HG03039 (cell line): Measurements from ENCODE around the gene GABBR2.

Experiments used
- ATAC-seq: cut with Tn5 transposase; IDR thresholded peaks from one replicate; pipeline ENCODE4 v1.9.1; 2021; ENCODE audit warnings: mild to moderate bottlenecking, moderate library complexity; ENCODE audit not compliant: unreplicated experiment

The GABBR2 gene

DNA sequence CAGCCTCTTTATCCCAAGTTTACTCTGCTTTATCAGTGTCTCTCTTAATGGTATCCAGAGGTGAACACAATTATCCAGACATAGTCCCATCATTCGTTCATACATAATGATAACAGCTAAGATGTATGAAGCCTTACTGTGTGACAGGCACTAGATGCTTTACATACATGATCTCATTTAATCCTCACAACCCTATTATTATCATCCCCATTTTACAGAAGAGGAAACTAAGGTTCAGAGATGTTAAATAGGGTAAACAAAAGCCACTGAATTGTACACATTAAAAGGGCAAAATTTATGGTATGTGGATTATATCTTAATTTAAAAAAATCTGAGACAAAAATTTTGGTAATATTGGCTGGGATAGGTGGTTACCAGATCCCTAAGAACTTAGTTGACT lies 329.2 kb downstream of the GABBR2 start:
- ATAC-seq, result no peak

DNA sequence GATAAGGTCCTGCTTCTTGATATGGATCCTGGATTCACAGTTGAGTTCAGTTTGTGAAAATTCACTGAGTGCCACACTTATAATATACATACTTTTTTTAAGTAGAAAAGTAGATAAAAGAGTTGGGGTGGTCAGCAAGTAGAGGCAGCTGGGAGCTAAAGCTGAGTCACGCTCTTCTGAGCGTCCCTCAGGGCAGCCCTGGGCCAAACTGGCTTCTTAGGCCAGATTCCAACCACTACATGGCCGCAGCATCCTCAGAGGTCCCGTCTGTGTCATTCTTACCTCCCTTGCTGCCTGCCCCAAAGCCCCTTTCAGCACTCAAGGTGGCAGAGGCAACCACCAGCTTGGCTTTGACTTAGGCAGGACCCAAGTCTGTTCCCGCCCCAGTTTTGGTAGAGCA lies 329.9 kb downstream of the GABBR2 start:
- ATAC-seq, result no peak

DNA sequence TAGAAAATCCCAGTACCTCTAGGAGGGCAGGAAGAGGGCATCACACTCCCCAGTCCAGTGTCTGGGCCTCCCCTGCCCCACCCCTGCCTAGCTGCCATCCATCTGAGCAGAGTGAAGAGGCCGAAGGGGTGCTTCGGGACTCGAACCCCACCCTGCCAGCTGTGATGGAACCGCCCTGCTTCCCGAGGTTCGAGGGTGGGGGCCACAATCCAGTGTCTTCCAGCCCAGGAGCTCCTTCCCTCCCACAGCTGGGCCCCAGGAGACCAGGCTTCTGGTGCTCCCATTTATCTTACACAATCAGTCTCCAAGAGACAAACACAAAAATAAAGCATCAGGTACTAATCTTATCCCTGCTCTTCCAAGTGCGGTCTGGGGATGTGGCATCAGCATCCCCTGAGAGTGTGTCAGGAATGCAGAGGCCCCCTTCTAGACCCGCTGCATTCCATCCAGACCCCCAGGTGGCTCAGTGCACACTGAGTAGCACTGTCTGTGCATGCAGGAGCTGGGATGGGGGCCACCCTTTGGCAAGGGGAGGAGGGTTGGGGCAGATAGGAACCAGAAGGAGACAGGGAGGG lies 330.4 kb downstream of the GABBR2 start:
- ATAC-seq, result no peak

DNA sequence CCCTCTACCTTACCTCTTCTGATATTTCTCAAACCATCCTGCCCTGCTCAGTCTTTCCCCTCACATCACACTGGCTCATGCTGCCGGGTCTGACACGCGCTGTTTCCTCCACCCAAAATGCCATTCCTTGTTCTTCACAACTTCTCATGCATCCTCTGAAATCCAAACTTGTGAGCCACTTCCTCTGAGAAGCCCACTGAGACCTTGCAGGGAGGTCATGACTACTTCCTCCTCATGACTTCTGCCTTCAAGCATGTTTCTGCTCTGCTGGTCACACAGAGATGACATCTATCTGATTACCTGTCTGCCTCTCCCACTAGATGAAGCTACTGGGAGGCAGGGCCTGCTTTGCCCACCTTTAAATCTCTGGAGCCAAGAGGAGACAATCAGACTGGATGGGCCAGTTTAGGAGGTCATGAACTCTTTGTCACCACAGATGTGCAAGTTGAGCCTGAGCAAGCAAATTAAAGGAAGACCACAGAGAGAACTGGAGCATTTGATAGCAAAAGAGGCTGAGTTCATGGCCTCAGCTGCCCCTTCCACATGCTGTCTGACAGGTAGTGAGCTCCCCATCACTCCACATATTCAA lies 333.5 kb downstream of the GABBR2 start:
- ATAC-seq, result no peak

DNA sequence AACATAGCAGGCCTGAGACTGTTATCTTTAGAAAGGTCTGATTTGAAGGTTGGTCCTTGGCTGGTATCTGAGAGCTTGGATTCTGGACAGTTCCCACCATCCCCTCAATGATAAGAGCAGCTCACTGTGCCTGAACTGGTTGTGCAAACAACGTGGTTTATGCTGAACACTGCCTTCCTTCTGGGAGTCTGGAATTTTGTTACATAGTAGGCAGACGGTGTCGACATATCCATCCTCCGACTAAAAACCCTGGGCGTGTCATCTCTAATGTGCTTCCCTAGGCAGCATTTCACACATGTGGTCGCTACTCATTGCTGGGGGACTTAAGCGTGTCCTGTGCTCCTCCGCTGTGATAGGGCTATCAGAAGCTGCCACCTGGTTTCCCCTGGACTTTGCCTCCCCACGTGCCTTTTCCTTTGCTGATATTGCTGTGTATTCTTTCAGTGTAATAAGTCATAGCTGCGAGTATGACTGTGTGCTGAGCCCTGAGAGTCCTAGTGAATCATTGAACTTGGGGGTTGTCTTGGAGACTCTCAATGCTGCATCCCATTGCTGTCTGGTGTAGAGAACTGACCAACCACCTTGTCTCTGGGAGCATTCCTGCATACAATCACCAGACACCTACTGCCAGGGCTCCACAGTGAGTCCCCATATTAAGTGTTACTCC lies 334.2 kb downstream of the GABBR2 start:
- no peak for ATAC-seq

DNA sequence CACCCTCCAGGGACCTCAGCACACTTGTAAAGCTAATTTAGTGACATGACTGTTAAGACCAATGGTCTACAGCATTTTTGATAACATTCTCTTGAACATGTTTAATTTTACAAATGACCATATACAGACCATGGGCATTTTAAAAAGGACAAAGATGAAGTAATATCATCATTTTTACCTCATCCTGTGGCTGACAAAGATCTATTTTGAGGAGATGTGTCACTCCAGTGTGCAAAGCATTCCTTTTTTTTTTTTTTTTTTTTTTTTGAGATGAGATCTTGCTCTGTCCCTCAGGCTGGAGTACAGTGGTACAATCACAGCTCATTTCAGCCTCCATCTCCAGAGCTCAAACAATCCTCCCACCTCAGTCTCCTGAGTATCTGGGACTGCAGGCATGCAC lies 335.1 kb downstream of the GABBR2 start:
- ATAC-seq, result no peak

DNA sequence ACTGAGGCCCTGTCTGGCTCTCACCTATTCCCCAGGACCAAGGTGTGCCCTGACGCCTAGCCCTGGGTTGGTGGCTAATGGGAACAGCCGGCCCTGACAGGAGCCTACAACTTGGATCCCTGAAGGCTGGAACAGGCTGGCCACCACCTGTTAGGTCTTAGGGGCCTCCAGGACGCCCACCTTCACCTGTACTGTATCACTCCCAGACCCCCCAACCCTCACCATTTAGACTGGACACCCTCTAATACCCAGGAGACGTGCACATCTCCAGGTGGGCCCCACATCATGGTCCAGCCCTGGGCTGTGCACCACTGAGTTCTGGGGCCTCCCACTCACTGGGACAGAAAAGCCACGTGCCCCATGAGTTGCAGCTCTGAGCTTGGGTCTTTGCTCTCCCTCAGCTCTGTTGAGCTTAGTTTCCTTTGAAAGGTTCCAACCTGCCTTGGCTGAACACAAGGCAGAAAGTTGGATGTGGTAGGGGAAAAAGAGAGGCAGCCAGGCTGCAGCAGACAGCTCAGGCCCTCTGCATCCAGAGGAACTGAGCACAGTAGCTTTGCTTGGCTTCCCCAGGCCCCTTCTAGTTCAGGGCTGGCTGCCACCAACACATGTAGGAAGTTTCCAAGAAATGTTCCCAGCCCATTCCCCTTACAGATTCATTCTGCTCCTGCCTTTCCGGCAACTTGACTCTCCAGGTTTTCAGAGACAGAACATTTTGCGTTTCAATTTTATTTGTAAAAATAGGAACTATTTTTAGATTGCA lies 336.5 kb downstream of the GABBR2 start:
- no peak for ATAC-seq

DNA sequence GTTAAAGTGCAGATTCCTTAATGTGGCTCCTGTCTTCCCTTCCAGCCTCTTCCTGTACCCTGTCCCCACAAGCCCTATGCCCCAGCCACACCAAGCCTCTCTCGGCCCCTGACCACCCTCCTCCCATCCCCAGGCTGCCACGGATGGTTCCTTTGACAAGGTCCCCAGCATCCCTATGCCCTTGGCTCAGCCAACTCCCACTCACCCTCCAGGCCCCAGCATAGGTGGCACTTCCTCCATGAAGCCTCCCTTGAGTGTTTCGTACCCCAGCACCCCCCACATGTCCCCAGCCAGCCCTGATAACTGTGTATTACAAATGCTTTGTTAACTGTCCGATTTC lies 337.8 kb downstream of the GABBR2 start:
- no peak for ATAC-seq

DNA sequence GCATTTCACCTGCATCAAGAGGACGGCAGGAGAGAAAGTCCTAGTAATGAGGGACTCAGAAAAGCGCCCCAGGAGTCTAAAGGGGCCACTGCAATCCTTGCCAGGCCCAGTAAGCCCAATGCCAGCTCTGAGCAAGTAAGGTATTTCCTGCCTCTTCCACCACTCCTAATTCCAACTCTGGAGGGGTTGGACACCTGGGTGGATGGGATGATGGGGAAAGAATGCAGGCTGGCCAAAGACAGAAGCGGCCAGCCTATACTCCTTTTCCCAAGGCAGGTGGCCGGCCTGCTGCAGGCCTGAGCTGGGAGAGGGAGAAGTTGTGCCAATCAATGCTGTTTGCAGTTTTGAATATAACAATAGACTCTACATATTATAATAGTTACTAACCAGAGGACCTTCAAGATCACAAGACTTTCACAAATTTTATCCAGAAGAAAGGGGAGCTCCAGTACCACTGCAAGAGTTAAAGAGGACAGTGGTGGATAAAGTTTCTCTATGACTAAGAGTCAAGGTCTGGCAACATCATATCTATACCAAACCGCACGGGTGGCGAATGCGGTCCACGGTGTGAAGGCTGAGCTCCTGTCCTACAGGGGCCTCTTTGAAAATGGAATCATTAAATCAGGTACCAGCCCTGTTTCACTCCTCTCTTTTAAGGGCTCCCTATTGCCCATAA lies 338.3 kb downstream of the GABBR2 start:
- no peak for ATAC-seq

DNA sequence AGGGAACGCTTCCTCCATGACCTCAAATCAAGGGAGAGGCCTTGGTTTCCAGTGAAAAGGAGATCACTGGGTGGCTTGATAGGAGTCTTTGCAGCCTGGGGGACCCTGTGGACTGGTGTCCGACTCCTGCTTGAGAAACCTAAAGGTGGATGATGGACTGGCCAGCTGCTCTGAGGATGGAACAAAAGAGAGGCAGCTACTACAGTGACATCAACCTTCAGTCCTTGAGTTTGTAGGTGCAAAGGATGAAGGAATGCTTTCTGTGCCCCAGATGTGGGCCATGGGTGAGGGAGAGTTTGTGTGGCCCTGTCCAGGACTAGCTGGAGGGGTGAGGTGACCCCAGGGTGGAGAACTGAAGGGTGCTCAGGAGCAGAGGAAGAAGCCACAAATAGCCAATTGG lies 338.8 kb downstream of the GABBR2 start:
- no peak for ATAC-seq

DNA sequence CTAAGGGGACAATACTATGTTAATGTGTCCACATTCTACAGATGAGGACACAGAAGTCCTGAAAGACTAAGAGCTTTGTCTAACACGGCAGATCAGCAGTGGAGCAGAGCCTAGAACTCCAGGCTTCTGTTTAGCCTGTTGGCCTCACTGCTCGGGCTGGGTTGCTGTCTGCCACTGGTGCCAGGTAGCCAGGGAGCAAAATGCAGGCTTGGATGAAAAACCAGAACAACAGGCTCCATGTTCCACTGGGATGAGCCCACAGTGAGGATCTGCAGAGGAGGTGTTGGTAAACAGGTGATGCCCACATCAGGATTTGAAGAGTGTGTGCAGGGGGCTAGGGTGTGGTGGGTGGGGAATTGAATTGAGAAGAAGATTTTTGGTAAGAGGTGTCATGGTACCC lies 339.3 kb downstream of the GABBR2 start:
- ATAC-seq, result no peak

DNA sequence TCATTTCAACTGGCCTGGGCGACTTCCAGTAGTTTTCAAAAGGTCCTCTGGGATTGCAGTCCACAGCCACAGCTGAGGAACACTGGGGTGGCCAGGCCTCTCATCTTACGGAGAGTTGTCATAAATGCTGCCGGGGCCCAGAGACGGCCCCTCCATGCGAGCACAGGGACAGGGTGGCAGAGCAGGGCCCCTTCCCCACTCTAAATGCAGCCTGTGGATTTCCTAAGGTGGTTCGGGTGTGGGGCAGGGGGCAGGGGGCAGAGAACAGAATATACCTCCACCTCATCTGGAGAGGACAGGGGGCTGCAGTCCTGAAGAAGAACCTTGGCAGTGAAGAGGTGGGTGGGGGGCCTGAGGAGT lies 339.7 kb downstream of the GABBR2 start:
- ATAC-seq, result no peak

DNA sequence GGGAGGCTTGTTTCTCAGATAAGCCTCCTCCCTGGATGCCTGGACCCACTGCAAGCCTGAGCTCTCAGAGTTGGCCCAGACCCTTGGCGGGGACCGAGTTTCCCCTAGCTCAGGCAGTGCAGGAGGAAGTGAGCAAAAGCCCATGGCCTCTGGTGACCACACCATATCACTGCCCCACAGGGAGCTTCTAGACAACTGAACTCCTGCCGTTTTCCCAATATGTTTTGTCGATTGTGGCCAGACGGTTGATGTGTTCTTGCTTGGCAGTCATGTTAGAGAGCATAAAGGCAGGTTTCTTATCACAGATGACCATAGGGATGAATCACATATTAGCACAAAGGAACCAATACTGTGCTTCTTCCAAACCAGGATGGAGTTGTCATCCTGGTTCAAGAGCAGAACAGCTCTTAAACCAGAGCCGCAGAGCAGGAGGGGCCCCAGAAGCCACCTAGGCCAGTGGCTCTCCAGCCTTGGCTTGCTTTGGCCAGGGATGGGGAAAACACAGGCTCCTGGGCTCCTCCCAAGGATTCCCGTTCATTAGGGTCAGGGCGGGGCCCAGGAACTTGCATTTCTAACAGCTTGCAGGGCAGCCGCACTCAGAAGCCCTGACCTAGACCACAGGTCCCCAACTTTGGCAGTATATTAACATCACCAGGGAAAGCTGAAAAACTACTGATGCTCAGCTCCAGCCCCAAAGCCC lies 340.2 kb downstream of the GABBR2 start:
- no peak for ATAC-seq

DNA sequence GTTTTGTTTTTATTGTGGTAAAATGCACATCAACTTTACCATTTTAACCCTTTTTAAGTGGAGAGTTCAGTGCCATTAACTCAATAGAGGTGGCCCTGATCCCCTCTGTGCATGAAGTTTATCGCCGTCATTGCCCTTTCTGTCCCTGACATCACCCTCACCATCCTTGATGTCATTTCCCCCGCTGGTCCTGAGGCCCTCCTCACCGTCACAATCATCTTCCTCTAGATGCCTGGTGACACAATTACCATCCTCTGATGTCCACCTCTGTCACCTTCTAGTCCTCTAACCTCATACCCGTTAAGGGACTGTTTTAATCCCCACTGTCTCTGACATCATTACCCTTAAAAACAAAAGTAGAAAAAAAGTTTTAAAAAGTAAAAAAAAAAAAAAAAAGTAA lies 340.8 kb downstream of the GABBR2 start:
- no peak for ATAC-seq

DNA sequence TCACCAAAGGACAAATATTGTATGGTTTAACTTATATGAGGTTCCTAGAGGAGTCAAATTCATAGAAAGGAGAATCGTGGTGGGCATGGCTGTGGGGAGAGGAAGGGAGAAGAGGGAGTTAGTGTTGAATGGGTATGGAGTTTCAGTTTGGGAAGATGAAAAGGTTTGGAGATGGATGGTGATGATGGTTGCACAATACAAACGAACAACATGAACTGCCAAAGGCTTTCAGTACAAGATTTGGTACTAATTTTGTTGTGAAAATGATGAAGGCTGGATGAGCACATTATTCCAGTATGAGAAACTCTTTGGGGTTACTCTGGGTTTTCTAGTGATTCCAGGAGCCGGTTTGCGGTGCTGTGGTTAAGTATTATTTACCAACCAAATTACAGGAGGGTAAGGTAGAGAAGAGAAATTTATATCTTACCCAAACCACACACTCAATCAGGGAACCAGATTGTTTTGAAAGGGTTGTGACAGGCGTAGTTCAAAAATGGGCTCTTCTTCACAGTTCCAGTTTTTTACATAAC lies 341.3 kb downstream of the GABBR2 start:
- no peak for ATAC-seq

DNA sequence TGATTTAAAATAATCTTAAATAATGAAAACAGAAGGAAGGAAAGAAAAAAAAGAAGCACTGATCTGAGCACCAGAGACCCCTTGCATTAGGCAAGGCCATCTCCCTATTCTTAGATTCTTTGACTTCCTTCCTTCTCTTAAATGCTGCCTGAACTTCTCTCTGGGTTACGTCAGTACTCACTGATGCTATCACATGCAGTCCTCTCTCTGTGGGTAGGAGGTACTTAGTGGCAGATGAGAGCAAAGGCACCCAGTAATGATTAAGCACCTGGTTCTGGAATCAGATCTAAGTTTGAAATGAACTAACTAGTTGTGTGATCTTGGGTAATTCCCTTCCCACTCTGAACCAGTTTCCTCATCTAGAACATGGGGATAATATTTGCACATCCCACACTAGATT lies 343.0 kb downstream of the GABBR2 start:
- no peak for ATAC-seq

DNA sequence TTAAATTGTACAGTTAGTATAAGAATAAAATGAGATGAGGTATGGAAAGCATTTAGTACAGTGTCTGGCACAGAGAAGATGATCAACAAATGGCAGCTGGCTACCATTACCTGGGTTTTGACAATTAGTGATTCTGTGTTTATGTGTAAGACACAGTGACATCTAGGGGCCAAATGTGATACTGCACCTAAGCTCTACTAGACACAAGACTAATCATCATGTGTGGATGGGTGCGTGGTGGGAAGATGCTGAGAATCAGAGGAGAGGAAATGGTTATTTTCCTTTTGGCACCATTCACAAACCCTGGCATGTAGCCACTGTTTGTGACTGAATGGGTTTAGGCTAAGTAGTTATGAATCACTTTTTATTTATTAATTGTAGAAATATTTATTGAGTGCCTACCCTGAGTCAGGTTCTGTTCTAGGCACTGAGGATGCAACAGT lies 343.5 kb downstream of the GABBR2 start:
- ATAC-seq, result no peak

DNA sequence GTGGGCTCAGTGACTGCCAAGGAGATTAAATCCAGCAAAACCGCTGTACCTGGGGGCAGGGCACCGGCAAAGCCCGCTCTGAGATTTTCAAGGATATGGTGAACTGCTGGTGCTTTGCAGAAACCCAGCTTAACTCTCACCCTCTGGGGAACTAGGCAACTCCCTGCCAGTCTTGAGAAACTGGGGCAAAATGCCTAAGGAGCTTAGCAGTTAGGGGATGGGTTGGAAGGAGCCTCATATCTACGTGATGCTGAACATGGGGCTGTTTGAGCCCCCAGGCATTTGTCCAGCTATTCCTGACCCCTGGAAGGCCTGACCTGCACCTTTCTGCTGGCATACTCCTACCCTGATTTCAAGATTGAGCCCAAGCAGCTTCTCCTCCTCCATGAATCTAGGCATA lies 344.6 kb downstream of the GABBR2 start:
- ATAC-seq, result no peak

DNA sequence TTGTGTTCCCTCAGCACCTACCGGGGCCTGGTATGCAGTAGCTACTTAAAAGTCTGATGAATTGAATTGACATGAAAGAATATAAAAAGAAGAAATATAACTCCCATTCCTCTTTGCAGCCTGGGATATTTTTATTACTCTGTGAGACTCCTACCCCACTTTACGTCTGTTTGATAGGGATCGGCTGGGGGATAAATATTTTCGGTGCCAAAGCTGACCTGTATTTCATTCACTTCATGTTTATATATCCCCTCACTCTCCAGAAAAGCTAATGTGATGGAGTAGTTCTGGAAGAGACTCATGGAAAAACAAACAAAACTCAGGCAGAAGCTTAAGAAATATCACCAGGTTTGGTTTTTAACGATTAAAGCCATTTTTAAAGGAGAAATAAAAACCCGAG lies 345.1 kb downstream of the GABBR2 start:
- ATAC-seq, result no peak

DNA sequence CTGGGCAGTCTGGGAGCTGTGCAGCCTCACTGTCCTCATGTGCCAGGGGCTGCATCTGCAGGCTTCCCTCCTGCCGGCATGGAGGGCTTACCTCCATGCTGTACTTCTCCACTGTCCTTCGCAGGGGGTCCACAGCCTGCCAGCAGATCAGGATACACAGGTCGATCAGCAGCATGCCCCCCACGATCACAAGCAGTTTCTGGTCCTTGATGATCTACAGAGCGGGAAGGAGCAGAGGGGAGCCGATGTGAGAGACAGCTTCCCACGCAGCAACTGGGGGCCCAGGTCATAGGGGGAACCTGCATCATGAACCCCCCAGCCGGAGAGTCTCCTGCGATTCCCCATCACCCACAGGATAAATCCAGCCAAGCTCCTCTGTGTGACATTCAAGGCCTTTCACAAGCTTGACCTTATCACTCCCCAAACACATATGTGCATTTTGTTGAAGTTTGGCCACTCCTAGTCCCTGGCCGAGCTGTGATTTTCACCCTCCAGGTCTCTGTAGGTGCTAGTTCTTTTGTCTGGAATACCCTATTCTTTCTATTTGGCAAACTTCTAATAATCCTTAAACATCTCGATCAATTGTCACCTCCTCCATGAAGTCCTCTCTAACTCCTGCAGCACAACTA lies 346.0 kb downstream of the GABBR2 start:
- no peak for ATAC-seq
